HEK293 (cell line): ENCODE measurements around the gene PCCA.

Source experiments
- CTCF ChIA-PET: fragments of 350-600 bp; formaldehyde crosslinking; extraction: SDS; loops from one replicate; lab custom pipeline; 2021; ENCODE audit warnings: antibody characterized with exemption; lab: Yijun Ruan, JAX
- POLR2A ChIA-PET: fragments of 300-600 bp; formaldehyde crosslinking; extraction: SDS; loops from one replicate; lab custom pipeline; 2020; ENCODE audit warnings: antibody characterized with exemption, inconsistent platforms; lab: Yijun Ruan, JAX
- H3K27ac ChIP-seq: fragments of 200-500 bp; sonication (Bioruptor generic); 2 replicates; pipeline ENCODE4 v1.5.1; 2014; ENCODE audit warnings: low read depth, low read length, control low read depth, inconsistent platforms; ENCODE audit errors: extremely low read depth
- H3K36me3 ChIP-seq, 2 experiments: fragments of 200-500 bp in 1 of 2; sonication (Bioruptor generic) in 1 of 2; 1 replicate in 1 of 2; 2 replicates in 1 of 2; pipeline ENCODE4 v1.5.1; 2014 to 2017; ENCODE audit warnings: inconsistent platforms in 2 of 2, low read length in 2 of 2; ENCODE audit not compliant: control insufficient read depth in 2 of 2, insufficient read depth in 1 of 2
- H3K4me1 ChIP-seq: fragments of 200-500 bp; sonication (Bioruptor generic); 2 replicates; pipeline ENCODE4 v1.5.1; 2014; ENCODE audit warnings: mild to moderate bottlenecking, low read length, inconsistent platforms; ENCODE audit not compliant: control insufficient read depth, insufficient read depth
- H3K4me3 ChIP-seq: 2 replicates; pipeline ENCODE4 v1.5.1; 2011; ENCODE audit warnings: low read depth, mild to moderate bottlenecking, control low read depth, low read length, moderate library complexity
- H3K9me3 ChIP-seq: fragments of 200-500 bp; sonication (Bioruptor generic); 2 replicates; pipeline ENCODE4 v1.5.1; 2014; ENCODE audit warnings: low read depth, low read length, inconsistent platforms; ENCODE audit not compliant: control insufficient read depth, insufficient read depth
- KLF7 ChIP-seq: fragments of 450-650 bp; formaldehyde crosslinking; IDR thresholded peaks from 2 replicates; pipeline ENCODE4 v1.5.1; 2016; ENCODE audit warnings: missing biosample characterization, missing genetic modification characterization, borderline replicate concordance
- MYNN ChIP-seq: fragments of 450-650 bp; formaldehyde crosslinking; IDR thresholded peaks from 2 replicates; pipeline ENCODE4 v1.5.1; 2016; ENCODE audit warnings: missing biosample characterization, missing genetic modification characterization, borderline replicate concordance
- OVOL3 ChIP-seq: fragments of 450-650 bp; formaldehyde crosslinking; IDR thresholded peaks from 2 replicates; pipeline ENCODE4 v1.5.1; 2016; ENCODE audit warnings: missing biosample characterization, missing genetic modification characterization
- TRIM28 ChIP-seq: IDR thresholded peaks from 2 replicates; pipeline ENCODE4 v1.6.1; 2011; ENCODE audit warnings: low read length, control low read depth, borderline replicate concordance
- ZEB2 ChIP-seq: fragments of 450-650 bp; formaldehyde crosslinking; IDR thresholded peaks from 2 replicates; pipeline ENCODE4 v1.5.1; 2016; ENCODE audit warnings: missing biosample characterization, missing genetic modification characterization
- ZFP37 ChIP-seq: fragments of 450-650 bp; formaldehyde crosslinking; IDR thresholded peaks from 2 replicates; pipeline ENCODE4 v1.5.1; 2016; ENCODE audit warnings: missing biosample characterization, missing genetic modification characterization
- ZNF114 ChIP-seq: fragments of 450-650 bp; formaldehyde crosslinking; IDR thresholded peaks from 2 replicates; pipeline ENCODE4 v1.5.0; 2017; ENCODE audit warnings: missing biosample characterization, missing genetic modification characterization
- ZNF184 ChIP-seq: fragments of 450-650 bp; IDR thresholded peaks from 2 replicates; pipeline ENCODE4 v1.5.1; 2018; ENCODE audit warnings: missing biosample characterization, mild to moderate bottlenecking, missing genetic modification characterization
- ZNF354C ChIP-seq: fragments of 450-650 bp; formaldehyde crosslinking; IDR thresholded peaks from 2 replicates; pipeline ENCODE4 v1.5.1; 2016; ENCODE audit warnings: missing biosample characterization, missing genetic modification characterization, low read depth, borderline replicate concordance
- ZNF394 ChIP-seq: fragments of 450-650 bp; formaldehyde crosslinking; IDR thresholded peaks from 2 replicates; pipeline ENCODE4 v1.5.1; 2016; ENCODE audit warnings: missing biosample characterization, missing genetic modification characterization, mild to moderate bottlenecking, moderate library complexity, borderline replicate concordance
- ZNF426 ChIP-seq: fragments of 450-650 bp; formaldehyde crosslinking; IDR thresholded peaks from 2 replicates; pipeline ENCODE4 v1.5.1; 2017; ENCODE audit warnings: missing biosample characterization, missing genetic modification characterization, mild to moderate bottlenecking, inconsistent platforms, moderate library complexity
- ZNF510 ChIP-seq: fragments of 450-650 bp; formaldehyde crosslinking; IDR thresholded peaks from 2 replicates; pipeline ENCODE4 v1.5.1; 2018; ENCODE audit warnings: mild to moderate bottlenecking, missing genetic modification characterization, missing biosample characterization; ENCODE audit not compliant: insufficient replicate concordance
- ZNF544 ChIP-seq: fragments of 450-650 bp; formaldehyde crosslinking; IDR thresholded peaks from 2 replicates; pipeline ENCODE4 v1.5.0; 2017; ENCODE audit warnings: missing biosample characterization, missing genetic modification characterization
- ZNF558 ChIP-seq: fragments of 450-650 bp; formaldehyde crosslinking; IDR thresholded peaks from 2 replicates; pipeline ENCODE4 v1.5.1; 2016; ENCODE audit warnings: missing biosample characterization, missing genetic modification characterization
- ZNF626 ChIP-seq: fragments of 450-650 bp; sonication (Bioruptor Pico); formaldehyde crosslinking; IDR thresholded peaks from 2 replicates; pipeline ENCODE4 v1.5.1; 2018; ENCODE audit warnings: missing biosample characterization, missing genetic modification characterization, inconsistent platforms
- ZNF677 ChIP-seq: fragments of 450-650 bp; IDR thresholded peaks from 2 replicates; pipeline ENCODE4 v1.5.0; 2018; ENCODE audit warnings: missing biosample characterization, mild to moderate bottlenecking, missing genetic modification characterization, moderate library complexity
- ZSCAN16 ChIP-seq: fragments of 450-650 bp; formaldehyde crosslinking; IDR thresholded peaks from 2 replicates; pipeline ENCODE4 v1.5.1; 2016; ENCODE audit warnings: missing biosample characterization, missing genetic modification characterization
- TF ChIP-seq, protein P1 (sequence below): fragments of 450-650 bp; formaldehyde crosslinking; IDR thresholded peaks from 2 replicates; pipeline ENCODE4 v1.5.1; 2016; ENCODE audit warnings: missing biosample characterization, missing genetic modification characterization
- TF ChIP-seq, protein P2 (sequence below): fragments of 450-650 bp; formaldehyde crosslinking; IDR thresholded peaks from 2 replicates; pipeline ENCODE4 v1.5.1; 2016; ENCODE audit warnings: missing biosample characterization, missing genetic modification characterization
- TF ChIP-seq, protein P3 (sequence below): fragments of 450-650 bp; formaldehyde crosslinking; IDR thresholded peaks from 2 replicates; pipeline ENCODE4 v1.5.1; 2017; ENCODE audit warnings: missing biosample characterization, missing genetic modification characterization
- TF ChIP-seq, protein P4 (sequence below): fragments of 450-650 bp; IDR thresholded peaks from 2 replicates; pipeline ENCODE4 v1.5.1; 2018; ENCODE audit warnings: missing biosample characterization, missing genetic modification characterization
- TF ChIP-seq, protein P5 (sequence below): fragments of 450-650 bp; formaldehyde crosslinking; IDR thresholded peaks from 2 replicates; pipeline ENCODE4 v1.5.1; 2016; ENCODE audit warnings: missing biosample characterization, missing genetic modification characterization

The PCCA gene

DNA sequence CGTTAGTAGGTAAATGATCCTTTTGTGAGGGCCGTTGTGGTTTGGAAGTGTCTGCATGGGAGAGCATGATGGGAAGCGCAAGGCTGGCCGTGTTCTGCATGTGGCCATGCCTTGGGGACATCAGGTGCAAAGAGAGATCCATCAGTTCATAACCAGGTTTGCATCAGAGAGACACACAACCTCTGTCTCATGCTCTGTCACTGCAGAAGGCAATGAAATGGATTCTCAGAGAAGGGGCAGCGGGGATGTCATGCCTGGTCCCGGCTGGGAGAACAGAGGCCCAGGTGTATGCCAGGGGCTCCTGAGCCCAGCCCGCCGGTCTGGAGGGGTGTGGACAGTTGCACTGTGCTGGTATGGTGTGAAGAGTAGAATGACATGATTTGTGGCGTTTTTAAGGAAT, 439.5 kb downstream of the PCCA start:
- H3K27ac ChIP-seq = no peak overlapping the region
- no peaks in the 10 kb centered on the region for H3K36me3 ChIP-seq
- H3K4me3 ChIP-seq = no peak overlapping the region
- POLR2A ChIA-PET = no interaction called here
- TF ChIP-seq, protein P1, sequence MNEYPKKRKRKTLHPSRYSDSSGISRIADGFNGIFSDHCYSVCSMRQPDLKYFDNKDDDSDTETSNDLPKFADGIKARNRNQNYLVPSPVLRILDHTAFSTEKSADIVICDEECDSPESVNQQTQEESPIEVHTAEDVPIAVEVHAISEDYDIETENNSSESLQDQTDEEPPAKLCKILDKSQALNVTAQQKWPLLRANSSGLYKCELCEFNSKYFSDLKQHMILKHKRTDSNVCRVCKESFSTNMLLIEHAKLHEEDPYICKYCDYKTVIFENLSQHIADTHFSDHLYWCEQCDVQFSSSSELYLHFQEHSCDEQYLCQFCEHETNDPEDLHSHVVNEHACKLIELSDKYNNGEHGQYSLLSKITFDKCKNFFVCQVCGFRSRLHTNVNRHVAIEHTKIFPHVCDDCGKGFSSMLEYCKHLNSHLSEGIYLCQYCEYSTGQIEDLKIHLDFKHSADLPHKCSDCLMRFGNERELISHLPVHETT (tag by site-specific recombination) = no peak
- TF ChIP-seq MYNN (tag by site-specific recombination) = no peak
- TF ChIP-seq, all 188 proteins: peak for 0
- no peaks in the 10 kb centered on the region for H3K9me3 ChIP-seq
- H3K4me1 ChIP-seq = no peaks in the 10 kb centered on the region
- CTCF ChIA-PET = no interaction called here

DNA sequence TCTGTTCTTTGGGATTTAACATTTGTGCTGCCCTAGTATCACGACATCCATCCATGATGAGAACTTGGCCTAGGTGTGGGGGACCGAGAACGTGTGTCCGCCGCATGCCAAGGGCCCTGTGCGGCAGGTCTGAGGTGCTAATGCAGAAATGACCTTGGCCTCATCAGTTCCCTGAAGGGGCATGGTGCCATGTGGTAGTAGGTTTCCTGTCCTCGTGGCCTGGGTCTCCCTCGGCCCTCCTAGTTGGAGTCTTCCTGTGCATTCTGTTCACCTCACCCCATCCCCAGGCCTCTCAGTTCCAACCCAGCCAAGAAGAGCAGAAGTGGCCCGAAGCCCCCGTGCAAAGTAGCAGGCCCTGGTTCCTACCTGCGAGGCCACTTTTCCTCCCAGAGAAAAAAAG, 439.9 kb downstream of the PCCA start:
- H3K36me3 ChIP-seq = no peaks in the 10 kb centered on the region
- no peak overlapping the region for H3K4me3 ChIP-seq
- H3K4me1 ChIP-seq = no peaks in the 10 kb centered on the region
- TF ChIP-seq ZNF677 (tag by site-specific recombination) = no peak
- TF ChIP-seq ZNF184 (tag by site-specific recombination) = no peak
- TF ChIP-seq ZSCAN16 (tag by site-specific recombination) = no peak
- TF ChIP-seq, protein P2, sequence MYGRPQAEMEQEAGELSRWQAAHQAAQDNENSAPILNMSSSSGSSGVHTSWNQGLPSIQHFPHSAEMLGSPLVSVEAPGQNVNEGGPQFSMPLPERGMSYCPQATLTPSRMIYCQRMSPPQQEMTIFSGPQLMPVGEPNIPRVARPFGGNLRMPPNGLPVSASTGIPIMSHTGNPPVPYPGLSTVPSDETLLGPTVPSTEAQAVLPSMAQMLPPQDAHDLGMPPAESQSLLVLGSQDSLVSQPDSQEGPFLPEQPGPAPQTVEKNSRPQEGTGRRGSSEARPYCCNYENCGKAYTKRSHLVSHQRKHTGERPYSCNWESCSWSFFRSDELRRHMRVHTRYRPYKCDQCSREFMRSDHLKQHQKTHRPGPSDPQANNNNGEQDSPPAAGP = no peak
- TF ChIP-seq KLF7 (tag by site-specific recombination) = no peak
- TF ChIP-seq, protein P3, sequence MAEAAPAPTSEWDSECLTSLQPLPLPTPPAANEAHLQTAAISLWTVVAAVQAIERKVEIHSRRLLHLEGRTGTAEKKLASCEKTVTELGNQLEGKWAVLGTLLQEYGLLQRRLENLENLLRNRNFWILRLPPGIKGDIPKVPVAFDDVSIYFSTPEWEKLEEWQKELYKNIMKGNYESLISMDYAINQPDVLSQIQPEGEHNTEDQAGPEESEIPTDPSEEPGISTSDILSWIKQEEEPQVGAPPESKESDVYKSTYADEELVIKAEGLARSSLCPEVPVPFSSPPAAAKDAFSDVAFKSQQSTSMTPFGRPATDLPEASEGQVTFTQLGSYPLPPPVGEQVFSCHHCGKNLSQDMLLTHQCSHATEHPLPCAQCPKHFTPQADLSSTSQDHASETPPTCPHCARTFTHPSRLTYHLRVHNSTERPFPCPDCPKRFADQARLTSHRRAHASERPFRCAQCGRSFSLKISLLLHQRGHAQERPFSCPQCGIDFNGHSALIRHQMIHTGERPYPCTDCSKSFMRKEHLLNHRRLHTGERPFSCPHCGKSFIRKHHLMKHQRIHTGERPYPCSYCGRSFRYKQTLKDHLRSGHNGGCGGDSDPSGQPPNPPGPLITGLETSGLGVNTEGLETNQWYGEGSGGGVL = no peak
- no peak for TF ChIP-seq ZNF114 (tag by site-specific recombination)
- TF ChIP-seq ZNF626 = no peak
- TF ChIP-seq, protein P4, sequence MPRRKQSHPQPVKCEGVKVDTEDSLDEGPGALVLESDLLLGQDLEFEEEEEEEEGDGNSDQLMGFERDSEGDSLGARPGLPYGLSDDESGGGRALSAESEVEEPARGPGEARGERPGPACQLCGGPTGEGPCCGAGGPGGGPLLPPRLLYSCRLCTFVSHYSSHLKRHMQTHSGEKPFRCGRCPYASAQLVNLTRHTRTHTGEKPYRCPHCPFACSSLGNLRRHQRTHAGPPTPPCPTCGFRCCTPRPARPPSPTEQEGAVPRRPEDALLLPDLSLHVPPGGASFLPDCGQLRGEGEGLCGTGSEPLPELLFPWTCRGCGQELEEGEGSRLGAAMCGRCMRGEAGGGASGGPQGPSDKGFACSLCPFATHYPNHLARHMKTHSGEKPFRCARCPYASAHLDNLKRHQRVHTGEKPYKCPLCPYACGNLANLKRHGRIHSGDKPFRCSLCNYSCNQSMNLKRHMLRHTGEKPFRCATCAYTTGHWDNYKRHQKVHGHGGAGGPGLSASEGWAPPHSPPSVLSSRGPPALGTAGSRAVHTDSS (tag by site-specific recombination) = no peak
- no peak for TF ChIP-seq ZNF426 (tag by site-specific recombination)
- no peak for TF ChIP-seq ZNF510 (tag by site-specific recombination)
- TF ChIP-seq ZNF544 (tag by site-specific recombination) = no peak
- TF ChIP-seq ZEB2 (tag by site-specific recombination) = no peak
- no peak for TF ChIP-seq TRIM28
- TF ChIP-seq ZNF558 (tag by site-specific recombination) = no peak
- no peak for TF ChIP-seq OVOL3
- TF ChIP-seq, protein P5, sequence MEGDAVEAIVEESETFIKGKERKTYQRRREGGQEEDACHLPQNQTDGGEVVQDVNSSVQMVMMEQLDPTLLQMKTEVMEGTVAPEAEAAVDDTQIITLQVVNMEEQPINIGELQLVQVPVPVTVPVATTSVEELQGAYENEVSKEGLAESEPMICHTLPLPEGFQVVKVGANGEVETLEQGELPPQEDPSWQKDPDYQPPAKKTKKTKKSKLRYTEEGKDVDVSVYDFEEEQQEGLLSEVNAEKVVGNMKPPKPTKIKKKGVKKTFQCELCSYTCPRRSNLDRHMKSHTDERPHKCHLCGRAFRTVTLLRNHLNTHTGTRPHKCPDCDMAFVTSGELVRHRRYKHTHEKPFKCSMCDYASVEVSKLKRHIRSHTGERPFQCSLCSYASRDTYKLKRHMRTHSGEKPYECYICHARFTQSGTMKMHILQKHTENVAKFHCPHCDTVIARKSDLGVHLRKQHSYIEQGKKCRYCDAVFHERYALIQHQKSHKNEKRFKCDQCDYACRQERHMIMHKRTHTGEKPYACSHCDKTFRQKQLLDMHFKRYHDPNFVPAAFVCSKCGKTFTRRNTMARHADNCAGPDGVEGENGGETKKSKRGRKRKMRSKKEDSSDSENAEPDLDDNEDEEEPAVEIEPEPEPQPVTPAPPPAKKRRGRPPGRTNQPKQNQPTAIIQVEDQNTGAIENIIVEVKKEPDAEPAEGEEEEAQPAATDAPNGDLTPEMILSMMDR = no peak
- no peak for TF ChIP-seq ZNF394 (tag by site-specific recombination)
- no peak for TF ChIP-seq ZFP37 (tag by site-specific recombination)
- TF ChIP-seq ZNF354C (tag by site-specific recombination) = no peak
- TF ChIP-seq, all 188 proteins: peak for 0
- CTCF ChIA-PET = no interaction called here
- Histone ChIP-seq H3K27ac (no peak overlapping the region), H3K9me3 (no peaks in the 10 kb centered on the region)
- POLR2A ChIA-PET = no interaction called here
